HFF-Myc (cell line): ENCODE measurements around the gene TBC1D8.

Experiments used
- DNase-seq: peaks from one replicate; pipeline ENCODE4 v3.0.0-alpha.2; 2011; ENCODE audit warnings: low read depth; ENCODE audit errors: extremely low read depth
- H3K4me3 ChIP-seq: replicated peaks from 2 replicates; pipeline ENCODE4 v1.5.1; 2011; ENCODE audit warnings: low read depth, mild to moderate bottlenecking, control low read depth, low read length
- TF ChIP-seq, protein P1 (sequence below): IDR thresholded peaks from 2 replicates; pipeline ENCODE4 v1.5.1; 2012; ENCODE audit warnings: mild to moderate bottlenecking, low read depth, low read length, control low read depth; ENCODE audit errors: missing control alignments

The TBC1D8 gene

DNA sequence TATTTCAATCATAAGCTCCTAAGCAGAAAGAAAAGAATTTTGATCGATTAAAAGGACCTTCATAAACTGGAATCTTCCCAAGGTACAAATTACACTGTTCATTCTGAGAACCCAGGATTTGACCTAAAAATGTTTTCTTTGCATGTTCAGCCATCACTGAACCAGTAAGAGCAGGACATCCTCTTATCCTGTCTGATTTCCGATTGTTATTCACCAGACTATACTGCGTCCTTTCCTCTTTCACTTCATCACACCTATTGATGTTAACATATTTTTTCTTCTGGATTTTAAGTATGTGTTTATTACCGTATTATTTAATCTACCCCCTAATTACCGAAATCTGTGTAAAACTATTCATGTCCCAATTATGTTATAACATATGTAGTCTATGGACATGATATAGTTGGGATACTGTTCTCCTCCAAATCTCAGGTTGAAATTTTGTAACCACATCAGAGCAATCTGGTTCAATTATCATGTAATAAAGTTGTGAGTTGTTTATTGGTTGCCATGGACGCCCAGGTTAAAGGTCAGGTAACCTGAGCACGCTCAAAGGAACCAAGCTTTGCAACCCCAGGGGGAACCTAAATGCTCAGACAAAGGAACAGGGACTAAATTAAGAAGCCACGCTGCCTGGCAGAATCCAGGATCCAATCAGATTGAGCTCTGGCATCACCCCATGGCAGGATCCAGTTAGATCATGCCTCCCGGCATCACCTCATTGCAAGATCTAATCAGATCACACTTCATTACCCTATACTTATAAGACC, 11.6 kb upstream of the TBC1D8 start:
- no peak for DNase-seq
- no peak overlapping the region for H3K4me3 ChIP-seq
- TF ChIP-seq, protein P1, sequence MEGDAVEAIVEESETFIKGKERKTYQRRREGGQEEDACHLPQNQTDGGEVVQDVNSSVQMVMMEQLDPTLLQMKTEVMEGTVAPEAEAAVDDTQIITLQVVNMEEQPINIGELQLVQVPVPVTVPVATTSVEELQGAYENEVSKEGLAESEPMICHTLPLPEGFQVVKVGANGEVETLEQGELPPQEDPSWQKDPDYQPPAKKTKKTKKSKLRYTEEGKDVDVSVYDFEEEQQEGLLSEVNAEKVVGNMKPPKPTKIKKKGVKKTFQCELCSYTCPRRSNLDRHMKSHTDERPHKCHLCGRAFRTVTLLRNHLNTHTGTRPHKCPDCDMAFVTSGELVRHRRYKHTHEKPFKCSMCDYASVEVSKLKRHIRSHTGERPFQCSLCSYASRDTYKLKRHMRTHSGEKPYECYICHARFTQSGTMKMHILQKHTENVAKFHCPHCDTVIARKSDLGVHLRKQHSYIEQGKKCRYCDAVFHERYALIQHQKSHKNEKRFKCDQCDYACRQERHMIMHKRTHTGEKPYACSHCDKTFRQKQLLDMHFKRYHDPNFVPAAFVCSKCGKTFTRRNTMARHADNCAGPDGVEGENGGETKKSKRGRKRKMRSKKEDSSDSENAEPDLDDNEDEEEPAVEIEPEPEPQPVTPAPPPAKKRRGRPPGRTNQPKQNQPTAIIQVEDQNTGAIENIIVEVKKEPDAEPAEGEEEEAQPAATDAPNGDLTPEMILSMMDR, result no peak

DNA sequence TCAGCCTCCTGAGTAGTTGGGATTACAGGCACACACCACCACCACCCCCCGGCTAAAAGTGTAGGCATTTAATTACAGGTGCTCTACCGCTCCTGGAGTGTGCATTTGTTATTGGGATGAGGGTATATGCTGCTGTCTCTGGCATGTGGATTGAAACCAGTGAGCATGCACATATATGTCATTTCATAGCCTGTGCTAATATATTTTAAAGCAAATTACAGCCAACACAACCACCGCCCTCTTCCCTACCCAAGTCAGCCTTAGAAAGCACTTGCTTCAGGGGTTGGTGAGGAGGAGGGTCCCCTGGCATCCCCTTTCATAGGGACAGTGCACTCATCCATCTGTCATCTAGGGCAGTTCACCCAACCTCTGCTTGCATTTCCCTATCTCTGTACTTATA, 10.5 kb upstream of the TBC1D8 start:
- TF ChIP-seq, protein P1, result no peak
- DNase-seq, result no peak
- no peak overlapping the region for H3K4me3 ChIP-seq

DNA sequence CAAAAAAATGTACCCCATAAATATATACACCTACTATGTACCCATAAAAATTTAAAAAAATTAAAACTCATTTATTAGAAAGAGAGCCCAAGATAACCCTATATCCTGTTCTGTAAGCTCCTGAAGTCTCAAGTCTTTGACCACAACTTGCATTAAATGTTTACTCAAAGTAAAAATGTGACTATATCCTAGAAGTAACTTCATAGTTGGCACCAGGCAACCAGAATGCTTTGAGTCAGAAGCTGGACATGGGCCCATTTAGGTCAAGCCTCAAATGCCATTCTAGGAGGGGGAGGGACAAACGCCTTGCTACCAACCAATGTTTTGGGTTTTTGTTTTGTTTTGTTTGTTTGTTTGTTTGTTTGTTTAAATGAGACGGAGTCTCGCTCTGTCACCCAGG, 9.3 kb upstream of the TBC1D8 start:
- H3K4me3 ChIP-seq, result no peak overlapping the region
- DNase-seq, result no peak
- TF ChIP-seq, protein P1, result no peak

DNA sequence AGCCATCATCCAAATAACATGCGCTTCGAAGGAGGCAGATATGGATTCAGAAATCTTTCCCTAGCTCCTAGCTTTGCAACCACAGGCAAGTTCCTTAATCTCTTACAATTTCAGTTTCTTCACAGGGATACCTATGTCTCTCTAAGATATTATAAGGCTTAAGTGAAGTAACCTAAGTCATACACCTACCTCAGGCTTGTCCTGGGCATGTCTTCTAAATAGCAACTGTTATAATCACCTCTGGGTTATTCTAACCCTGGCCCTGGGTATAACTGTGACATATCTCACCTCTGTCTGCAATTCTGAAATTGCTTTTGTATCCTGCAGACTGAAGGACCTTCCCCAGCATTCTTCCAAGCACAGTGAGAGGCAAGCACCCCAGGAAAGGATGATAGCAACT, 8.3 kb upstream of the TBC1D8 start:
- DNase-seq, result no peak
- TF ChIP-seq, protein P1, result no peak
- no peak overlapping the region for H3K4me3 ChIP-seq

DNA sequence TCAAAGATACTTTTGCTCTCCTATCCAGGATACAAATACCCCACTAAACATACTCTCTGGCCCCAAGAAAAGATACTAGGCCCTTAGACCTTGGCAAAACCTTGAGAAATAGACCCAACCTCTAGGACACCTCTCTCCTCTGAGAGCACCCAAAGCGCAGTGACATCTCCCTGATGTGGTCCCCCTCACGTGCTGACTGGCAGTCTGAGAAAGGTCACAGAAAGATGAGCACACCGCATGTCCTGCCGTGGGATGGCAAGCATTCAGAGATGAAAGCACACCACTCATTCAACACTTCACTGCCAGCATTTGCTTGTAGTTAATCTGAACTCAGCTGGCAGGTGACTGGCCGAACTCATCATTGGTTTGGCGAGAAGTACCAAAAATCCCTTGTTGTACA, 6.1 kb upstream of the TBC1D8 start:
- DNase-seq, result no peak
- H3K4me3 ChIP-seq, result no peak overlapping the region
- TF ChIP-seq, protein P1, result no peak

DNA sequence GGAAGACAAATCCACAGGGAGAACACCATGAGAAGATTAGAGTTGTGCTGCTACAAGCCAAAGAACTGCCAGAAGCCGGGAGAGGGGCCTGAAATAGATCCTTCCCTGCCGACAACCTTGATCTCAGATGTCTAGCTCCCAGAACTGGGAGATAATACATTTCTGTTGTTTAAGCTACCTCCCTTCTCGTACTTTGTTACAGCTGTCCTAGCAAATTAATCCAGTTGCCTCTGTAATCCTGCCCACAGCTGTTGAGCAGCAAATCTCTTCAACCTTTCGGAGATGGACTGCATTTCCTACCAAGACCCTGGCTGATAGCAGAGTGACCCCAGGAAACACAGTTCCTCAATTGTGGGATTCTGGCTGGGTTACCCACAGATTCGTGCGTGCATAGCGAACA, 2.6 kb upstream of the TBC1D8 start:
- H3K4me3 ChIP-seq, result no peak overlapping the region
- TF ChIP-seq, protein P1, result no peak
- no peak for DNase-seq

DNA sequence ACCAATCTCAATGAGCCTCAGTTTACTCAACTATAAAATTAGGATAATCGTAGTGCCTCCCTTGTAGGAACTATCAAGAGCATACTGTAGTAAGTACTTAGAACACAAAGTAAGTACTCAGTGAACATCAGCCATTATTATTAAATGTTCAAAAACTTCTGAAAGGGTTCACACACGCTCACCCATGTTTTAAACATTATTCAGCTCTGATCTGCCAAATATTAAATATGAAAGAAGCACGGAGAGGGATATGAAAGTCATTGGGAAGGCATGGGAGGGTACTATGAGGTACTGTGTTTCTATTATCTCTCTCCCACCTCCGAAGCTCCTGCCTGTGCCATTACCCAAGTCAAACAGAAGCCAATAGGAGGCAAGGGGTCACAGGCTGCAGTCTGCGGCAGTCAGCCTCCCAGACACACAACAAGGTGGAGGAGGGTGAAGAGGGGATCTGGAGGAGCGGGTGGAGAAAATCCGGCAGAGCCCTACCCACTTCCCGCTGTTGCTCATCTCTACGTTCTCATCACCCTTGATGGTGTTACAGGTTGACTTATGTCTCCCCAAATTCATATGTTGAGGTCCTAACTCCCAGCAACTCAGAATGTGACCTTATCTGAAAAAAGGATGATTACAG, 2.0 kb upstream of the TBC1D8 start:
- no peak for DNase-seq
- H3K4me3 ChIP-seq, result no peak overlapping the region
- TF ChIP-seq, protein P1, result no peak
